ENCODE data around the gene MAN1A1.
"Not testable (repeated sequence)": the region's sequence is repeated elsewhere in the genome, so short reads cannot be mapped to it uniquely, and the experiment has no call there.

Gene MAN1A1

DNA sequence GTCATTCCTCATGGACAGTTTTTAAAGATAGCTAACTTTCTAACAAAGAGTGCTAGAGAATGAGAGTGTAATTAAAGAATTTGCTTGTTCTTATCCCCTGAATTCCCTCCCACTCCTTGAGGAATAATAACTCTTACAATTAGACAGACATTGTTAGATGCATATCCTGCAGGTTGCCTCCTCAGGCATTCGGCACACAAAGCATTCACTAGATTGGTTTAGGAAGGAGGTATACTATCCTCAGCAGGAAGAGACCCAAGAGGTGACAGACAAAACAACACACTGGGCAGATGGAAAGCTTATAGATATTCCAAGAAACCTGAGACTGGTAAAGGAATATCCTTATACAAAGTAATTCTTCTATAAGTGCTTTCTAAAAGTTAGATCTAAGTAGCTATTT is 162.0 kb downstream of the MAN1A1 start:
- no peak for DNase-seq

GRCh38 chr6:119186490-119186889 is 163.1 kb downstream of the MAN1A1 start:
- no peak for DNase-seq

- DNase-seq: no peak
These were observed 165.4 kb downstream of the MAN1A1 start for GRCh38 chr6:119184008-119184648.

- no peak for DNase-seq
These were observed 166.1 kb downstream of the MAN1A1 start for GRCh38 chr6:119183457-119183856.

GRCh38 chr6:119182875-119183274 is 166.7 kb downstream of the MAN1A1 start:
- no peak for DNase-seq

- DNase-seq: no peak
These were observed 167.3 kb downstream of the MAN1A1 start for GRCh38 chr6:119182216-119182803.

DNA sequence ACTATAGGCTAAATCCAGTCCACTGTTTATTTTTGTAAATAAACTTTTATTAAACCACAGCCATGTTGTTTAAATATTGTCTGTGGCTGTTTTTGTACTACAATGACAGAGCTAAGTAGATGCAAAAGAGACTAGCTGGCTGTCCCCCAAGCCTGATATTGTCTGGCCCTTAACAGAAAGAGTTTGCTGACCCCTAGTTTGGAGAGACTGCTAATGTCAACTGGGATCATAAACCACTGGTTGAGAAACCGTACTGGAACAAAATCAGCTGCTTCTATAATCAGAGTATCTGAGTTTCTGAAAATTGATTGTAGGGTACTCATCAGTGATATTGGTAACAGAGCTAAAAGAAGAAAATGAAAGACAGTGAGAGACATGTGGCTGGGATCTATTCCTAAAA is 168.5 kb downstream of the MAN1A1 start:
- DNase-seq: no peak

DNA sequence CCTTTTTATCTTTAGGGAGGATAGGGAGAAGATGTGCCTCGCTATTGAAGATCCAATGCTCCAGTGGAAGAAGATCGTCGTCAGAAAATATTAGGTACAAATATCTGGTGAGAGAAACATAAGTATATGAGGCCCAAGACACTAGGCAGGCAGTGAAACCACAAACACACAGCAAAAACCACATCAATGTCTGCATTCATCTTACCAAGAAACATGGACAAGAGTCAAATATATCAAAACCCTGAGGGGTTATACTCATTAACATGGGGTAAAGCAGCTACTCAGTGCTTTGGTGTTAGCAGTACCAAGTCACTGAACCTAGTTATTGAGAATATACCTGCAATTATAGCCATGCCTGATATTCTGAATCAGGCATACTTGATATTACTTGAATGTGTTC is 169.7 kb downstream of the MAN1A1 start:
- DNase-seq: no peak

DNA sequence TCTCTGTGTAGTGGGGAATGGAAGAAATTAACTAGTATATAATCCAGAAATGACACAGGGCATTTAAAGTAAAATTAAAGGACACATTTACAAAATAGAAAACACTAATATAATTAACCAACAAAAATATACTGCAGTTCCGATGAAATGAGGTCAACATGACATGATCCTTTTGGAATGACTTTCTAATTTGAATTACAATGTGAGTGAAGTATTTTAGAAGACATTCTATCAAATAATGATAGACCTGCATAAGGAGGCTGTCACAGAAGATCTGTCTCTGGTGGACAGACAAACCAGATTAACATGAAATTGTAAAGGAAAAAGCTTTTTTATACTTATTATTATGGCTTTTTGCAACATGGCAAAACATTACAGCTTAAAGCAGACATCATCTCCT is 170.5 kb downstream of the MAN1A1 start:
- DNase-seq: no peak

- DNase-seq: no peak
These were observed 173.1 kb downstream of the MAN1A1 start for GRCh38 chr6:119176445-119176844.

GRCh38 chr6:119174879-119175817 is 174.4 kb downstream of the MAN1A1 start:
- no peak for DNase-seq

DNA sequence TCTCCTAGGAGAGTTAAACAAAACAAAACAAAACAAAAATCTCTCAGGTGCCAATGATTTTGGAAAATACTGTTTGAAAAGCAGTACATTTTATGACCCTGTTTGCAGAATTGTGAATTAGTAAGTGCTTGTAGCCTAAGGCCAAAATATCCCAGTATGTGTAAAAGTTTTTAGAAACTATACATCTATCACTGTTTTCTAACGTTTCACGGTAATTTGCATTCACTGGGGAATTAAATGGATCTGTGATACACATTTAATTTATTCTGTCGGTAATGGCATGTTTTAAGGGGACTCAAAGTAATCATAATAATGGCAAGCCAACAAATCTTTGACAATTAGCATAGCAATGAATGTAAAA is 175.5 kb downstream of the MAN1A1 start:
- DNase-seq: no peak

DNA sequence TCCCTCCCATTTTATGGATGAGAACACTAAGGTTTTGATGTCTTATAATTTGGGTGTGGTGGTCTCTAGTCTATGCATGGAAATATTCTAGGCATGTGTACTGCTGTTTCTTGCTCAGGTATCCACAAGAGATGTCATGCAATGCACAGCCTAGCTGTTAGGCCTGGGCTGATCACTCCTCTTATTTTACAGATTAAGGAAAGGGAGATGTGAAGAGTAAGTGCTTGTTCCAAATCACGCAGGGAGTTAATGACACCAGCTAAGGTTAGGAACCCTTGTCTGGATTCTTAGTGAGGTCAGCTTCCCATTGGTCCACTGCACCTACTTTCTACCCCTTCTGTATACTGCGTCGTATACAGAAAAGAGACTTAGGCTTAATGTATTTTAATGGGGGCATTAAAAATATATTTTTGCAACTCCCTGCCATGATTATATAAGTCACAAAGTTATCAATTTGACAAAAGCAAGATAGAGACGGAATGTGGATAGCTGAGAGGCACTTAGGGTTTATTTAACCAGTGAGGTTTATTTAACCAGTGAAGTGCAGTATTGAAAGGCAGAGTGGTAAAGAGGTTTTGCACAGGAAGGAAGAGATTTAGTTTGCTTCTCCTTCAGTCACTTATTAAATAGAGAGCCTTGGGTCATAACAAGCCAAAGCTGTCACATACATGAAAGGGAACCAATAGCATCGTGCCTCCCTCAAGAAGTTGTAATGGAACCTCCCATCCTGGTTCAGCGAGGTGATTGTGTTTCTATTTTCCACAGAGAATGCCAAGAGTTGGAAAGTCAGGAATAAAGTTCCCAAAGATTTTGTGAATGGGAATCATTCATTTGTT is 176.1 kb downstream of the MAN1A1 start:
- no peak for DNase-seq

GRCh38 chr6:119172824-119173223 is 176.7 kb downstream of the MAN1A1 start:
- no peak for DNase-seq

DNA sequence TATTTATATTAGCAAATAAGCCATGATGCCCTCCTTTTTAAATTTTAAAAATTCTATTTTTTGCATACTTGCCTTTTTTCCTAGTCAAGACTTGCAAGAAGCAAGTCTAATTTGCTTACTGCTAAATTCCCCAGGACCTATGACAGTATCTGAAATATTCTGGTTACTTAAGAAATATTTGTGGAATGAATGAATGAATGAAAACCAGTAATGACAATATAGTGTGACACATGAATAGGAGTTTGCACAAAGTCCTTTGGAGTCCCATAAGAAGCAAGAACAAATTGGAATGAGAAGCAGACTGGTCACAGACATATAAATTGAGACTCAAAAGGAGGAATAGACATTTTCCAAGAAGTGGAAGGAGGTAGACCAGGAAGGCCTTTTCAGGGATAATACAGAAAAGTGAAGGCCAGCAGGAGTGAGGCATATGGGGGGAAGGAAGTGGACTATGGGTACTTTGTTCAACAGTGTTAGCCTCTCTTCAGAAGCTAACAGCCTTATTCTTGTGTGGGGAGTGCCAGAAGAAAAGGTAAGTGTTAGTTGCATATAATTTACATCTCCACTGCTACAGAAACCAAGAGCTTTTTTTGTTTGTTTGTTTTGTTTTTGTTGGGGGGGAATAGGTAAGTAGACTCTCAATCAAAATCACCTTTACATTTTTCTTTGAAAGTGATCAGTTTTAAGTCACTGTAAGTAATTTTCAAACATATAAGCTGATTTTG is 177.5 kb downstream of the MAN1A1 start:
- DNase-seq: no peak

DNA sequence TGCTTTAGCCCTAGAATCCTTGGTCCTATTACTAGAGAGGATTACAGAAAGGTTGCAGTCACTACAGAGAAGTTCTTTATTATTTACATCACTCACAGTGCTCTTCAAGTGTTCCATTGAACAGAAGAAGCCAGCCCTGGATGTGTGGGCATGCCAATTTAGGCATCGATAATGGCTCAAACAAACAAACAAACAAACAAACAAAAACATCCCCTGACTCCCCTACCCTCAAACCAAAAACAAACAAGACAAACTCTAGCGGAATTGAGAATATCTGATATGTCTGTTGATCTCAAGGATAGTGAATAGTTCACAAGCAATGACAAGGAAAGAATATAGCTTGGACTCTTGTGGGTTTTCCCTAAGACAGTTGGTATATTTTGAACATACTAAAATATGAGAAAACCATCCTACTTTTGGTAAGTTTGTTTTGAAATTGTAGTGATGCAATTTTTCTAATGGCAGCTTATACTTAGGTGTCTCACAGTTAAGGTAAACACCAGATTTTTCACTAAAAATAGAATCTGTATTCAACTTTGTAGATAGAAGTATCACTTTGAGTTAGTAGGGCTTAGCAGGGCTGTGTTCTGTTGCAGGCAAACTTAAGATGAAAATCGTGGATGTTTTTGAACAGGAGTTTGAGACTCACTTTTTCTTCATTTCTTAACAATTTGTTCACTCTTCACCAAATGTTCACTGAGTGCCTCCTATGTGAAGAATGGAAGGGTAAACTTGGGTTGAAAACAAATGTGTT is 178.3 kb downstream of the MAN1A1 start:
- DNase-seq: no peak

GRCh38 chr6:119170447-119171087 is 179.0 kb downstream of the MAN1A1 start:
- DNase-seq: no peak

- DNase-seq: no peak
These were observed 179.5 kb downstream of the MAN1A1 start for GRCh38 chr6:119170103-119170446.

DNA sequence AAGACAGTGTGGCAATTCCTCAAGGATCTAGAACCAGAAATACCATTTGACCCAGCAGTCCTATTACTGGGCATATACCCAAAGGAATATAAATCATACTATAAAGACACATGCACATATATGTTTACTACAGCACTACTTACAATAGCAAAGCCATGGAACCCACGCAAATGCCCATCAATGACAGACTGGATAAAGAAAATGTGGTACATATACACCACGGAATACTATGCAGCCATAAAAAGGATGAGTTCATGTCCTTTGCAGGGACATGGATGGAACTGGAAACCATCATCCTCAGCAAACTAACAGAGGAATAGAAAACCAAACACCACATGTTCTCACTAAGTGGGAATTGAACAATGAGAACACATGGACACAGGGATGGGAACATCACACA is 180.2 kb downstream of the MAN1A1 start:
- DNase-seq: not testable (repeated sequence)

DNA sequence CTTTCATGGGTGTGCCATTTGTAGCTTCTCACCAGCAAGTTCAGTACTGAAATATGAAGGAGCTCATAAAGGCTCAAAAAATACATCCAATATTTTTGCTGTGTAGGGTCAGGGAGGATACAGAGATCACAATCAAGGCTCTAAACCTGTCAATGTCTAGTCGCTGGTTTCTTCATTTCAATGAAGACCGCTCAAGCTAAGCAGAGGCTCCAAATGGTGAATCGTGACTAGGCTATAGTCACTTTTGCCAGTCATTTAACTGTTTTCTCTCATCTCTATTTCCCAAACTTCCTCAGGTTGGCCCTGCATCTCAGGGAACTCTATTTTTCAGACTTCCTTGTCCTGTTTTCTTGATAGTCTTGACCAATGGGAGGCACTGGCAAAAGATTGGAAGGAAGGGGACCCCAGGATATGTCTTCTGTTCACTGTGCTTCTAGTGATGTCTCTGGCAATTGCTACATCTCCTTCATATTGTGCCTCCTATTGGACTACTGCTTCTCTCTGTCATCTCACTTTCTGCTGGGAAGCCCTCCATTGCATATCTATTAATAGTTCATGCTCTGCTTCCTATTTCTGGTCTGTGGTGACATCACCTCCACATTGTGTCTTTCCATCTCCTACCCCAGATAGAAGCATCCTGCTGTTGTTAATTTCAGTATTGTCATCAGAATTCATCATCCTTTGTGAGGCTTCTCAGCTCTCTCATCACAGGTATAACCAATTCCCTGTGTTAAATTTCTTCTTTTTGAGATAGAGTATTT is 183.4 kb downstream of the MAN1A1 start:
- no peak for DNase-seq
